ENCODE results near the gene IL13. TPM values are rescaled to one million over a fixed set of nuclear protein-coding genes. Genes with fewer than 3 reads are reported as not detected.

The IL13 gene
- total and polyA plus RNA-seq, 10 of the 15 experiments (the other 5 are each of a cell fraction or from before 2014, with no cell fraction given) = 0.06 to 0.40 (median 0.11) TPM; not detected in 6

- TF ChIP-seq NR2C2 (IDR thresholded peaks at IDR 0.05; ENCODE audit: borderline replicate concordance, control insufficient read depth, insufficient read length, low read depth) (no peak), KAT2A (conservative IDR thresholded peaks at IDR 0.05; ENCODE audit: control insufficient read depth, low read depth, low read length) (no peak), CREB1 (IDR thresholded peaks at IDR 0.05; ENCODE audit: low read depth) (no peak), NRF1 (conservative IDR thresholded peaks at IDR 0.05; ENCODE audit: low read depth, low read length) (0 out of 2 replicates have a peak, but pooled peaks have one; percentile 18)
- TF ChIP-seq, protein P1, sequence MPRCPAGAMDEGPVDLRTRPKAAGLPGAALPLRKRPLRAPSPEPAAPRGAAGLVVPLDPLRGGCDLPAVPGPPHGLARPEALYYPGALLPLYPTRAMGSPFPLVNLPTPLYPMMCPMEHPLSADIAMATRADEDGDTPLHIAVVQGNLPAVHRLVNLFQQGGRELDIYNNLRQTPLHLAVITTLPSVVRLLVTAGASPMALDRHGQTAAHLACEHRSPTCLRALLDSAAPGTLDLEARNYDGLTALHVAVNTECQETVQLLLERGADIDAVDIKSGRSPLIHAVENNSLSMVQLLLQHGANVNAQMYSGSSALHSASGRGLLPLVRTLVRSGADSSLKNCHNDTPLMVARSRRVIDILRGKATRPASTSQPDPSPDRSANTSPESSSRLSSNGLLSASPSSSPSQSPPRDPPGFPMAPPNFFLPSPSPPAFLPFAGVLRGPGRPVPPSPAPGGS (IDR thresholded peaks at IDR 0.05; ENCODE audit: borderline replicate concordance, insufficient read depth, low read depth, low read length, poor library complexity, severe bottlenecking) = peak; percentile 99
Measured at GRCh38 chr5:132662925-132663770, 5.2 kb downstream of the IL13 start (continued).

GRCh38 chr5:132663771-132664695 is 6.1 kb downstream of the IL13 start:
- no peaks in the 10 kb centered on the region for H3K79me2 ChIP-seq (ENCODE audit: control insufficient read depth, insufficient read depth, low read length)
- peak overlapping the region; percentile 66 for H3K9ac ChIP-seq (ENCODE audit: control insufficient read depth, insufficient read depth, low read length)
- peak overlapping the region; percentile 96 for H3K27ac ChIP-seq (ENCODE audit: control insufficient read depth, insufficient read depth)
- peak; percentile 90 for FAIRE-seq
- no peaks in the 10 kb centered on the region for H4K20me1 ChIP-seq (ENCODE audit: control insufficient read depth, insufficient read depth)
- peaks cover 61% of the 10 kb centered on the region for H3K4me1 ChIP-seq (ENCODE audit: control insufficient read depth, insufficient read depth, low read length)
- no peaks in the 10 kb centered on the region for H3K9me3 ChIP-seq (replicated peaks; ENCODE audit: control insufficient read depth, insufficient read depth, low read length)
- ATAC-seq = peak; percentile 67
- no peak overlapping the region for H3K4me3 ChIP-seq
- peak overlapping the region; percentile 36; the same call in 1 of the 2 replicates for H2AFZ ChIP-seq (ENCODE audit: control insufficient read depth, low read depth, low read length)
- ChIA-PET RAD21 (ENCODE audit: unreplicated experiment) (interaction anchor here (0.7 to 9.2 kb wide), 27 partner anchors 12 to 250 kb away, joined by 3 to 148 read pairs (median 7); partner anchors contain the start of genes CCNI2, IL4, KIF3A and RAD50), CTCF (interaction anchor here (0.5 to 7.0 kb wide), 18 partner anchors 11 to 629 kb away, joined by 3 to 58 read pairs (median 5); partner anchors contain the start of gene IL4), SMC1A (ENCODE audit: uncharacterized antibody, unreplicated experiment) (interaction anchor here (0.6 to 12.1 kb wide), 24 partner anchors 11 to 238 kb away, joined by 3 to 156 read pairs (median 6); partner anchors contain the start of genes IL4, IRF1 and KIF3A), POLR2A (interaction anchor here (0.5 to 10.8 kb wide), 14 partner anchors 11 to 139 kb away, joined by 3 to 118 read pairs (median 4); partner anchors contain the start of genes CCNI2, IL4 and KIF3A)
- intact Hi-C loops (cut with micrococcal nuclease; ENCODE audit: unreplicated experiment) = loop anchor here (1.0 to 5.0 kb wide), 11 partner anchors 10 to 242 kb away; partner anchors contain the start of genes GDF9, KIF3A and UQCRQ
- in situ Hi-C loops (cut with MboI) = no loop called here
- DNase-seq (ENCODE audit: low read depth, low spot score) = peak; percentile 95
- BruUV-seq (replicated peaks) = TSS peak; percentile 95
- no peaks in the 10 kb centered on the region for H3K27me3 ChIP-seq (replicated peaks in 1 of 2; ENCODE audit: control insufficient read depth in 2 of 2, insufficient read depth in 2 of 2, low read length in 1 of 2)
- peak overlapping the region; percentile 65 for H3K4me2 ChIP-seq (ENCODE audit: control insufficient read depth, insufficient read depth)
- no peaks in the 10 kb centered on the region for H3K36me3 ChIP-seq (ENCODE audit: control insufficient read depth in 2 of 2, insufficient read depth in 2 of 2, low read length in 1 of 2)
- WGBS (ENCODE audit: insufficient coverage, insufficient replicate concordance, low lambda C conversion rate, missing lambda C conversion rate) = 8% methylated on average over 13 of the region's 13 CpGs
- peak; percentile 82 for TF ChIP-seq MXI1 (IDR thresholded peaks at IDR 0.05; ENCODE audit: low read depth, low read length)
- TF ChIP-seq ESRRA (IDR thresholded peaks at IDR 0.05; ENCODE audit: low read length) = 0 out of 2 replicates have a peak, but pooled peaks have one; percentile 60
- no peak; the same call in 1 of the 2 replicates for TF ChIP-seq RB1 (IDR thresholded peaks at IDR 0.05; ENCODE audit: borderline replicate concordance)
- TF ChIP-seq JUNB (IDR thresholded peaks at IDR 0.05) = peak; percentile 74
- TF ChIP-seq PRDM15 (CRISPR knock-in tag; IDR thresholded peaks at IDR 0.05) = no peak
- peak; percentile 83 for TF ChIP-seq BMI1 (IDR thresholded peaks at IDR 0.05; ENCODE audit: borderline replicate concordance)
- TF ChIP-seq ZNF24 (IDR thresholded peaks at IDR 0.05) = peak; percentile 69; the same call in 1 of the 2 replicates
- no peak for TF ChIP-seq CHD1 (IDR thresholded peaks at IDR 0.05; ENCODE audit: low read depth, low read length)

Data from GM12878 (cell line).